K562 (cell line): ENCODE results near the gene SIK3. TPM values are rescaled to one million over a fixed set of nuclear protein-coding genes. Genes with fewer than 3 reads are reported as not detected.

Source experiments
- ATF1 ChIP-seq, 2 experiments: fragments of 450-650 bp in 1 of 2; IDR thresholded peaks; 2 replicates each; pipeline ENCODE4 v1.6.1; 2016; ENCODE audit warnings: missing compliant biosample characterization in 1 of 2, missing genetic modification characterization in 1 of 2
- ATF3 ChIP-seq, 2 experiments: fragments of 450-650 bp in 1 of 2; sonication (generic) in 1 of 2; formaldehyde crosslinking in 1 of 2; IDR thresholded peaks in 1 of 2; conservative IDR thresholded peaks in 1 of 2; 2 replicates each; pipeline versions ENCODE4 v1.6.1 to v1.8.1; 2016 to 2023; ENCODE audit warnings: mild to moderate bottlenecking in 2 of 2, moderate library complexity in 2 of 2, inconsistent platforms in 1 of 2, missing genetic modification reagents in 1 of 2
- BRD9 ChIP-seq: fragments of 450-650 bp; IDR thresholded peaks from 2 replicates; pipeline ENCODE4 v1.6.1; 2018; ENCODE audit warnings: low read depth; ENCODE audit not compliant: partially characterized antibody
- C11orf30 ChIP-seq: fragments of 450-650 bp; IDR thresholded peaks from 2 replicates; pipeline ENCODE4 v1.6.1; 2016; ENCODE audit warnings: low read depth, mild to moderate bottlenecking
- DDX20 ChIP-seq: fragments of 450-650 bp; IDR thresholded peaks from 2 replicates; pipeline ENCODE4 v1.6.1; 2016; ENCODE audit warnings: missing genetic modification characterization, low read depth, mild to moderate bottlenecking, missing compliant biosample characterization, moderate library complexity
- MYC ChIP-seq, 2 experiments: fragments of 250-450 bp in 1 of 2; sonication (Bioruptor Pico) in 1 of 2; IDR thresholded peaks; 2 replicates each; pipeline versions ENCODE4 v1.5.1 to v1.6.1; 2012 to 2021; ENCODE audit warnings: low read depth in 2 of 2, borderline replicate concordance in 1 of 2, improper control_type of control experiment in 1 of 2, low read length in 1 of 2, mild to moderate bottlenecking in 1 of 2, moderate library complexity in 1 of 2
- RAD21 ChIP-seq, 2 experiments: fragments of 250-450 bp in 1 of 2; fragments of 450-650 bp in 1 of 2; sonication (Bioruptor Pico) in 1 of 2; formaldehyde crosslinking in 1 of 2; IDR thresholded peaks in 1 of 2; conservative IDR thresholded peaks in 1 of 2; 2 replicates each; pipeline versions ENCODE4 v1.4.0 to v1.8.0; 2020 to 2022; ENCODE audit warnings: mild to moderate bottlenecking in 2 of 2, moderate library complexity in 1 of 2
- RCOR1 ChIP-seq, 2 experiments: IDR thresholded peaks; 2 replicates each; pipeline ENCODE4 v1.6.1; 2012; ENCODE audit warnings: low read depth in 2 of 2, low read length in 2 of 2, borderline replicate concordance in 1 of 2, improper control_type of control experiment in 1 of 2
- REST ChIP-seq, 2 experiments: fragments of 450-650 bp; formaldehyde crosslinking in 1 of 2; IDR thresholded peaks; 2 replicates each; pipeline versions ENCODE4 v1.4.0 to v1.6.1; 2014 to 2020; ENCODE audit warnings: mild to moderate bottlenecking in 2 of 2, borderline replicate concordance in 1 of 2, low read depth in 1 of 2
- SMC3 ChIP-seq: conservative IDR thresholded peaks from 2 replicates; pipeline ENCODE4 v1.6.1; 2011; ENCODE audit warnings: low read depth, low read length, improper control_type of control experiment; ENCODE audit not compliant: insufficient read depth
- STAG1 ChIP-seq: sonication (generic); formaldehyde crosslinking; IDR thresholded peaks from 2 replicates; pipeline ENCODE4 v1.5.0; 2020; ENCODE audit warnings: missing genetic modification reagents, borderline replicate concordance
- TFAM ChIP-seq: fragments of 250-450 bp; sonication (Bioruptor Pico); conservative IDR thresholded peaks from 2 replicates; pipeline ENCODE4 v1.5.0; 2021; ENCODE audit warnings: mild to moderate bottlenecking, moderate library complexity
- THRB ChIP-seq: fragments of 450-650 bp; formaldehyde crosslinking; conservative IDR thresholded peaks from 2 replicates; pipeline ENCODE4 v1.4.0; 2022; ENCODE audit warnings: mild to moderate bottlenecking, missing genetic modification characterization
- polyA plus RNA-seq, 8 experiments: library from polyadenylated mRNA; depleted of rRNA in 4 of 8; stranded (reverse) in 5 of 8; unstranded in 3 of 8; fragments of >200 nt; fragmentation: Nextera tagmentation in 2 of 8; fragmentation: Illumina TruSeq in 1 of 8; extraction: Ambion mirVana in 2 of 8; extraction: Trizol in 1 of 8; gene quantifications; 2 replicates each; pipeline versions ENCODE4 v1.2.1 to v1.2.3, GENCODE V29; 2011 to 2014; ENCODE audit warnings: inconsistent platforms in 1 of 8, missing spikeins in 1 of 8
- total RNA-seq, 7 experiments: library from RNA; depleted of rRNA in 6 of 7; stranded (reverse); fragments of >200 nt in 6 of 7; fragmentation: Illumina TruSeq in 2 of 7; extraction: Trizol in 2 of 7; gene quantifications; 2 replicates each; pipeline versions ENCODE4 v1.2.1 to v1.2.3, GENCODE V29; 2011 to 2021; ENCODE audit warnings: low replicate concordance in 1 of 7

SIK3 gene
- total and polyA plus RNA-seq, 9 of the 15 experiments (the other 6 are each of a cell fraction or from before 2014, with no cell fraction given) = 1.6 to 21.6 (median 8.0) TPM

- peak; percentile 56; the same call in 1 of the 2 replicates for TF ChIP-seq REST (IDR thresholded peaks at IDR 0.05; ENCODE audit: borderline replicate concordance)
- TF ChIP-seq REST (CRISPR knock-in tag; IDR thresholded peaks at IDR 0.05; ENCODE audit: low read depth) = no peak
- 0 out of 2 replicates have a peak, but pooled peaks have one; percentile 15 for TF ChIP-seq THRB
- 0 out of 2 replicates have a peak, but pooled peaks have one; percentile 48 for TF ChIP-seq MYC (IDR thresholded peaks at IDR 0.05; ENCODE audit: low read depth, low read length)
- TF ChIP-seq MYC (CRISPR knock-in tag; IDR thresholded peaks at IDR 0.05; ENCODE audit: borderline replicate concordance, low read depth) = no peak
- TF ChIP-seq ATF3 (IDR thresholded peaks at IDR 0.05) = 0 out of 2 replicates have a peak, but pooled peaks have one; percentile 41
- TF ChIP-seq ATF3 (CRISPR knock-in tag; conservative IDR thresholded peaks at IDR 0.05) = no peak
- peak; percentile 17; the same call in 1 of the 2 replicates for TF ChIP-seq STAG1 (CRISPR knock-in tag)
- TF ChIP-seq C11orf30 = peak; percentile 63; the same call in 1 of the 2 replicates
- TF ChIP-seq TFAM (CRISPR knock-in tag) = no peak
- TF ChIP-seq DDX20 (tag) = no peak
- peak; percentile 52 to 70 for TF ChIP-seq RAD21 (CRISPR knock-in tag; conservative IDR thresholded peaks at IDR 0.05 in 1 of 2, IDR thresholded peaks at IDR 0.05 in 1 of 2)
- TF ChIP-seq ATF1 (CRISPR knock-in tag; IDR thresholded peaks at IDR 0.05) = no peak
- 0 out of 2 replicates have a peak, but pooled peaks have one; percentile 18 for TF ChIP-seq ATF1 (tag; IDR thresholded peaks at IDR 0.05)
- peak; percentile 30; the same call in 1 of the 2 replicates for TF ChIP-seq SMC3
- TF ChIP-seq RCOR1 (IDR thresholded peaks at IDR 0.05; ENCODE audit: borderline replicate concordance in 1 of 2, low read depth in 2 of 2, low read length in 2 of 2) = 0 out of 4 replicates have a peak, but pooled peaks of 1 of the 2 experiments have one; percentile 12
- no peak for TF ChIP-seq BRD9
Measured at GRCh38 chr11:116895048-116895757, 203.0 kb downstream of the SIK3 start (continued).
